GM23248 (cell line): ENCODE results near the gene CHST9. TPM values are rescaled to one million over a fixed set of nuclear protein-coding genes. Genes with fewer than 3 reads are reported as not detected.
A peak's percentile ranks its signal among the peaks of the same experiment; 100 is the strongest.

Experiments
- DNase-seq: peaks from one replicate; pipeline ENCODE4 v3.0.0-alpha.2; 2015
- H2AFZ ChIP-seq: fragments of 200-600 bp; sonication (generic); 2 replicates; pipeline ENCODE4 v1.6.1; 2016; ENCODE audit warnings: antibody characterized with exemption
- H3F3A ChIP-seq: fragments of 200-600 bp; sonication (generic); 2 replicates; pipeline ENCODE4 v1.6.1; 2016; ENCODE audit warnings: mild to moderate bottlenecking, antibody characterized with exemption, mixed run types; ENCODE audit not compliant: insufficient read depth
- H3K27ac ChIP-seq: fragments of 200-600 bp; sonication (generic); 2 replicates; pipeline ENCODE4 v1.5.1; 2016; ENCODE audit warnings: mild to moderate bottlenecking
- H3K27me3 ChIP-seq: fragments of 200-600 bp; sonication (generic); replicated peaks from 2 replicates; pipeline ENCODE4 v1.6.1; 2016; ENCODE audit warnings: mild to moderate bottlenecking; ENCODE audit not compliant: insufficient read depth
- H3K36me3 ChIP-seq: fragments of 200-600 bp; sonication (generic); 2 replicates; pipeline ENCODE4 v1.6.1; 2016; ENCODE audit warnings: low read depth, mild to moderate bottlenecking
- H3K4me1 ChIP-seq: fragments of 200-600 bp; sonication (generic); 2 replicates; pipeline ENCODE4 v1.6.1; 2016; ENCODE audit warnings: mild to moderate bottlenecking; ENCODE audit not compliant: insufficient read depth
- H3K4me2 ChIP-seq: fragments of 200-600 bp; sonication (generic); one replicate; pipeline ENCODE4 v1.6.1; 2016; ENCODE audit warnings: mild to moderate bottlenecking; ENCODE audit not compliant: unreplicated experiment
- H3K4me3 ChIP-seq: fragments of 200-600 bp; sonication (generic); 2 replicates; pipeline ENCODE4 v1.5.1; 2016; ENCODE audit warnings: mild to moderate bottlenecking
- H3K79me2 ChIP-seq: fragments of 200-600 bp; sonication (generic); 2 replicates; pipeline ENCODE4 v1.6.1; 2016; ENCODE audit warnings: mild to moderate bottlenecking; ENCODE audit not compliant: insufficient read depth
- H3K9ac ChIP-seq: fragments of 200-600 bp; sonication (generic); 2 replicates; pipeline ENCODE4 v1.6.1; 2016; ENCODE audit warnings: mild to moderate bottlenecking
- H3K9me2 ChIP-seq: fragments of 200-600 bp; sonication (generic); 2 replicates; pipeline ENCODE4 v1.6.1; 2016; ENCODE audit warnings: mixed run types, mild to moderate bottlenecking, moderate library complexity; ENCODE audit not compliant: insufficient read depth
- H3K9me3 ChIP-seq: fragments of 200-600 bp; sonication (generic); one replicate; pipeline ENCODE4 v1.6.1; 2017; ENCODE audit warnings: low read depth
- H4K20me1 ChIP-seq: fragments of 200-600 bp; sonication (generic); 2 replicates; pipeline ENCODE4 v1.6.0; 2016; ENCODE audit not compliant: insufficient read depth
- EZH2 ChIP-seq: fragments of 200-600 bp; sonication (generic); IDR thresholded peaks from 2 replicates; pipeline ENCODE4 v1.6.1; 2018; ENCODE audit warnings: antibody characterized with exemption, mild to moderate bottlenecking; ENCODE audit not compliant: insufficient read depth, poor library complexity, severe bottlenecking
- EZH2phosphoT487 ChIP-seq: fragments of 200-600 bp; sonication (generic); IDR thresholded peaks from 2 replicates; pipeline ENCODE4 v1.6.1; 2018; ENCODE audit warnings: antibody characterized with exemption, moderate library complexity, mild to moderate bottlenecking, low read depth; ENCODE audit not compliant: insufficient read depth
- WGBS, 2 experiments: methylation state at CpG; one replicate each; pipeline ENCODE4 v1.1.6; 2015 to 2017; ENCODE audit warnings: low lambda C conversion rate in 2 of 2, low coverage in 1 of 2; ENCODE audit errors: missing lambda C conversion rate in 2 of 2; 5-methylcytosine and 5-hydroxymethylcytosine counted together
- in situ Hi-C: fragments of 300-500 bp; cut with MboI; formaldehyde crosslinking; loops from 2 replicates; pipeline ENCODE4 v1.15.0; 2020
- polyA plus RNA-seq: library from polyadenylated mRNA; unstranded; fragments of >200 nt; fragmentation: Nextera tagmentation; extraction: Ambion mirVana; gene quantifications from 2 replicates; pipeline ENCODE4 v1.2.1, GENCODE V29; 2016
- total RNA-seq: library from RNA; depleted of rRNA; stranded (reverse); fragments of >200 nt; shearing (Covaris generic); gene quantifications from 2 replicates; pipeline ENCODE4 v1.2.3, GENCODE V29; 2014

Gene CHST9
- total and polyA plus RNA-seq, 2 experiments from 2014 or later: not detected

GRCh38 chr18:26919201-26919600, 265.9 kb downstream of the CHST9 start:
- Histone ChIP-seq H3K4me1 (no peaks in the 10 kb centered on the region), H3K27me3 (no peaks in the 10 kb centered on the region), H3K9ac (no peak overlapping the region), H3F3A (no peaks in the 10 kb centered on the region), H3K79me2 (no peaks in the 10 kb centered on the region), H3K9me3 (no peaks in the 10 kb centered on the region), H3K36me3 (no peaks in the 10 kb centered on the region), H4K20me1 (no peaks in the 10 kb centered on the region; the same call in 1 of the 2 replicates), H3K4me2 (no peak overlapping the region), H3K27ac (no peak overlapping the region), H2AFZ (no peak overlapping the region), H3K4me3 (no peak overlapping the region), H3K9me2 (no peaks in the 10 kb centered on the region)
- no peak for DNase-seq
- in situ Hi-C loops: no loop called here
- WGBS, 2 experiments: 0 to 4% methylated on average over 2 of the region's 2 CpGs
- no peak for TF ChIP-seq EZH2

- no peaks in the 10 kb centered on the region for H3K79me2 ChIP-seq
- WGBS, 2 experiments: 27 to 29% methylated on average over 4 of the region's 4 CpGs
- no peaks in the 10 kb centered on the region for H3F3A ChIP-seq
- in situ Hi-C loops: no loop called here
- no peak overlapping the region for H3K4me2 ChIP-seq
- no peak overlapping the region for H3K9ac ChIP-seq
- H2AFZ ChIP-seq: no peak overlapping the region
- no peak for TF ChIP-seq EZH2
- no peak for TF ChIP-seq EZH2phosphoT487
- H3K4me3 ChIP-seq: no peak overlapping the region
- no peaks in the 10 kb centered on the region; the same call in 1 of the 2 replicates for H4K20me1 ChIP-seq
- no peaks in the 10 kb centered on the region for H3K4me1 ChIP-seq
- no peaks in the 10 kb centered on the region for H3K9me2 ChIP-seq
- no peak for DNase-seq
- no peaks in the 10 kb centered on the region for H3K9me3 ChIP-seq
- no peaks in the 10 kb centered on the region for H3K36me3 ChIP-seq
- no peaks in the 10 kb centered on the region for H3K27me3 ChIP-seq
- no peak overlapping the region for H3K27ac ChIP-seq
Observed at GRCh38 chr18:26911840-26912239, 273.3 kb downstream of the CHST9 start.

GRCh38 chr18:26909599-26910290, 275.4 kb downstream of the CHST9 start:
- H3K4me1 ChIP-seq: no peaks in the 10 kb centered on the region
- in situ Hi-C loops: no loop called here
- no peaks in the 10 kb centered on the region for H3K9me3 ChIP-seq
- no peak overlapping the region for H3K4me2 ChIP-seq
- H2AFZ ChIP-seq: no peak overlapping the region
- no peak overlapping the region for H3K4me3 ChIP-seq
- H3K9ac ChIP-seq: no peak overlapping the region
- no peaks in the 10 kb centered on the region for H3K9me2 ChIP-seq
- DNase-seq: peak; percentile 9
- H3K27me3 ChIP-seq: no peaks in the 10 kb centered on the region
- 13 to 21% methylated on average over 5 of the region's 5 CpGs for WGBS, 2 experiments
- no peaks in the 10 kb centered on the region for H3K36me3 ChIP-seq
- no peaks in the 10 kb centered on the region for H3K79me2 ChIP-seq
- H3K27ac ChIP-seq: no peak overlapping the region
- H3F3A ChIP-seq: no peaks in the 10 kb centered on the region
- no peaks in the 10 kb centered on the region for H4K20me1 ChIP-seq
- no peak for TF ChIP-seq EZH2
- TF ChIP-seq EZH2phosphoT487: no peak

GRCh38 chr18:26908906-26909305, 276.2 kb downstream of the CHST9 start:
- WGBS, 2 experiments: 0 to 2% methylated on average over 3 of the region's 3 CpGs
- in situ Hi-C loops: no loop called here
- H3K27ac ChIP-seq: no peak overlapping the region

More at GRCh38 chr18:26908906-26909305, 276.2 kb downstream of the CHST9 start:
- H3K4me3 ChIP-seq: no peak overlapping the region
- no peaks in the 10 kb centered on the region for H3K4me1 ChIP-seq
- no peak overlapping the region for H3K4me2 ChIP-seq
- H3K79me2 ChIP-seq: no peaks in the 10 kb centered on the region
- H3K27me3 ChIP-seq: no peaks in the 10 kb centered on the region
- DNase-seq: no peak
- H3F3A ChIP-seq: no peaks in the 10 kb centered on the region
- TF ChIP-seq EZH2 (no peak), EZH2phosphoT487 (no peak)
- no peaks in the 10 kb centered on the region for H3K9me2 ChIP-seq
- H3K36me3 ChIP-seq: no peaks in the 10 kb centered on the region
- no peaks in the 10 kb centered on the region for H4K20me1 ChIP-seq
- H3K9ac ChIP-seq: no peak overlapping the region
- no peaks in the 10 kb centered on the region for H3K9me3 ChIP-seq
- H2AFZ ChIP-seq: no peak overlapping the region
